MV-4-11 (cell line): ENCODE results near the gene RIOK1.
A peak's percentile ranks its signal among the peaks of the same experiment; 100 is the strongest.
"Not testable (repeated sequence)": the region's sequence is repeated elsewhere in the genome, so short reads cannot be mapped to it uniquely, and the experiment has no call there.

Source experiments
- DNase-seq: peaks from one replicate; lab custom pipeline; 2025; lab: John Stamatoyannopoulos, UW

The RIOK1 gene

GRCh38 chr6:7389451-7390225, at the start of gene RIOK1, which contains the start of gene CAGE1:
RIOK1 (plus strand) TSS chr6:7389808; CDS start chr6:7390003, 195 bp downstream.
CAGE1 (minus strand) TSS chr6:7389742; CDS start chr6:7387173, 2,569 bp downstream.
- DNase-seq, result peak; percentile 90

GRCh38 chr6:7341271-7341670, 48.3 kb upstream of the RIOK1 start:
- DNase-seq, result no peak

GRCh38 chr6:7341989-7342742, 47.4 kb upstream of the RIOK1 start:
- peak; percentile 35 for DNase-seq

- no peak for DNase-seq
Measured at GRCh38 chr6:7343546-7344475, 45.8 kb upstream of the RIOK1 start.

GRCh38 chr6:7344773-7345450, 44.7 kb upstream of the RIOK1 start:
- not testable (repeated sequence) for DNase-seq

- DNase-seq, result not testable (repeated sequence)
Measured at GRCh38 chr6:7347551-7347997, 42.0 kb upstream of the RIOK1 start.

GRCh38 chr6:7350591-7350990, 39.0 kb upstream of the RIOK1 start:
- not testable (repeated sequence) for DNase-seq

- not testable (repeated sequence) for DNase-seq
Measured at GRCh38 chr6:7351916-7352315, 37.7 kb upstream of the RIOK1 start.

- no peak for DNase-seq
Measured at GRCh38 chr6:7367408-7367807, 22.2 kb upstream of the RIOK1 start.

GRCh38 chr6:7373739-7374138, 15.9 kb upstream of the RIOK1 start:
- DNase-seq, result peak; percentile 41

- DNase-seq, result no peak
Measured at GRCh38 chr6:7377961-7378360, 11.6 kb upstream of the RIOK1 start.

GRCh38 chr6:7378740-7379139, 10.9 kb upstream of the RIOK1 start:
- peak; percentile 28 for DNase-seq

GRCh38 chr6:7381092-7381491, 8.5 kb upstream of the RIOK1 start:
- DNase-seq, result no peak

GRCh38 chr6:7389162-7389450, 502 bp upstream of the RIOK1 start:
- peak; percentile 41 for DNase-seq

- DNase-seq, result no peak
Measured at GRCh38 chr6:7390226-7390878, 744 bp downstream of the RIOK1 start.

GRCh38 chr6:7391151-7391550, 1.5 kb downstream of the RIOK1 start:
- peak; percentile 14 for DNase-seq

- no peak for DNase-seq
Measured at GRCh38 chr6:7392402-7392801, 2.8 kb downstream of the RIOK1 start.

- no peak for DNase-seq
Measured at GRCh38 chr6:7401075-7401474, 11.5 kb downstream of the RIOK1 start.

GRCh38 chr6:7402716-7403115, 13.1 kb downstream of the RIOK1 start:
- no peak for DNase-seq

- no peak for DNase-seq
Measured at GRCh38 chr6:7404546-7404945, 14.9 kb downstream of the RIOK1 start.

- no peak for DNase-seq
Measured at GRCh38 chr6:7406743-7407142, 17.1 kb downstream of the RIOK1 start.
